ENCODE data around the gene KIAA0753.
A peak's percentile ranks its signal among the peaks of the same experiment; 100 is the strongest.

The KIAA0753 gene

GRCh38 chr17:6648181-6648580, 7.7 kb upstream of the KIAA0753 start:
- DNase-seq (ENCODE audit: extremely low spot score, insufficient read length, low read depth) (no peak), FAIRE-seq (no peak)

GRCh38 chr17:6643451-6644125, 3.1 kb upstream of the KIAA0753 start:
- DNase-seq (ENCODE audit: extremely low spot score, insufficient read length, low read depth) (no peak), FAIRE-seq (no peak)

- no peak for DNase-seq (ENCODE audit: extremely low spot score, insufficient read length, low read depth)
- FAIRE-seq = no peak
These were observed 2.1 kb upstream of the KIAA0753 start for GRCh38 chr17:6642592-6642991.

DNA sequence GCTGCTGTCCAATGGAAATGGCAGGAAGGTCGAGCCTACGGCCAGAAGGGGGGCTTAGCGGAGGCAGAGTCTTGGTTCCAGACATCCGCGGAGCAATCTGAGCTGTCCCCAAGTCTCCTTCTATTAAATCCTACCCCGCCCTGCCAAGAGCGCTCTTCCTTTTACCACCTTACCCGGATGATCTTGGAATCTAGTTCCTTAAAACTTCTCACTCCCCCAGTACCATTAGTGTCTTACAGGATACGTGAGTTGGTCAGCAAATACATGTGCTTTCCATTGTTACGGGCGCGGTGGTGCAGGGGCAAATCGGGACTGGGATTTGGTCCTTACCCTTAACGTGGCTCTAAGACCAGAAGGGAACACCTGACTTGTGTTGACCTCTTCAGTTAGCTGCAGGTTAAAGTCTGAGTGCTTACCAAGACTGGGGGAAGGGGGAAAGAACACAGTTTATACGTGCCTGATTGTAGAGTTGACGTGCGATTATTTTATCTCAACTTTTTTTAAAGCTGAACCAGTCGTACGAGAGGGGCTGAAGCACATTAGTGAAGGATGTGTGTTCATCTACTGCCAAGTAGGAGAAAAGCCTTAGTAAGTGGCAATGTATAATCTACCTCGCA, 844 bp upstream of the KIAA0753 start:
- peak; percentile 66 for FAIRE-seq
- DNase-seq (ENCODE audit: extremely low spot score, insufficient read length, low read depth) = no peak

DNA sequence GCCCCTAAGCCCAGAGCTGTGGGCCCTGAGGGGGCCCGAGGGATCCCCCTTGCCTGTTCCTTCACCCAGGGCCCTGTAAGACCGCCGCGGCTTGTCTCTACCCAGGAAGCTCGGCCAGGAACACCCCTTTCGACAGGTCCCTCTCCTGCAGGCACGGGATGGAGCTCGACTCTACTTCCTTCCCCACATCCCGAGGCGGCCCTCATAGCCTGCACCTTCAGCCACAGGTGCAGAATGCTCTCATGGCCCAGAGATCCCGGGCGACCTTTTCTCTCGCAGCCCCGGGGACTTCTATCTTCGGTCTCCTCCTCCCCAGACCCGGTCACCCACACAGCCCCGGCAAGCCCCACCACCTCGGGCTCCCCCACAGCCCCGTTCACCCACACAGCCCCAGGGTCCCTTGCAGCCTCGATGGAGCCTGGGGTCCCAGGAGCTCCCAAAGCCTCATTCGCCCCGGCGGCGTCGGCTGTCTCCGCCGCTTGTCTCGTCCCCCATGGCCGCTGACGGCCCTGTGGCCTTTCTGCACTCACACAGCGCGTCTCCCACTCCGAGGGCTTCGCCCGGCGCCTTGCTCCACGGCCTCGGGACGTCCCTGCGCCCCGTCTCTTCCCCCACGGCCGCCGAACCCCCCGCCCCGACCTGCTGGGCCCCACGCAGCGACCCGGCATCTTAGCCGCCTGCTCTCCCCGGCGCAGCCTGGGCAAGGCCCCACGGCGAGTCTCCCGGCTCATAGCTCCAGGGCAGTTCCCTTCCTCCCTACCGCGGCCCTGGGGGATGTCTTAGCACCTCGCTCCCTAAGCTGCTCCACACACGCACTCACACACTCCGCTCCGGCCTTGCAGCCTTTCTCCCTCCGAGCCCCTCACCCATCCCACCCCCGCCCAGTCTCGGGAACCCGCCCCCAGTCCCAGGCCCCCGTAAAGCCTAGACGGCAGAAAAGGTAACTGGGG, 650 bp downstream of the KIAA0753 start:
- FAIRE-seq (no peak), DNase-seq (ENCODE audit: extremely low spot score, insufficient read length, low read depth) (no peak)

GRCh38 chr17:6639014-6639585, 1.4 kb downstream of the KIAA0753 start:
- FAIRE-seq (no peak), DNase-seq (ENCODE audit: extremely low spot score, insufficient read length, low read depth) (no peak)

DNA sequence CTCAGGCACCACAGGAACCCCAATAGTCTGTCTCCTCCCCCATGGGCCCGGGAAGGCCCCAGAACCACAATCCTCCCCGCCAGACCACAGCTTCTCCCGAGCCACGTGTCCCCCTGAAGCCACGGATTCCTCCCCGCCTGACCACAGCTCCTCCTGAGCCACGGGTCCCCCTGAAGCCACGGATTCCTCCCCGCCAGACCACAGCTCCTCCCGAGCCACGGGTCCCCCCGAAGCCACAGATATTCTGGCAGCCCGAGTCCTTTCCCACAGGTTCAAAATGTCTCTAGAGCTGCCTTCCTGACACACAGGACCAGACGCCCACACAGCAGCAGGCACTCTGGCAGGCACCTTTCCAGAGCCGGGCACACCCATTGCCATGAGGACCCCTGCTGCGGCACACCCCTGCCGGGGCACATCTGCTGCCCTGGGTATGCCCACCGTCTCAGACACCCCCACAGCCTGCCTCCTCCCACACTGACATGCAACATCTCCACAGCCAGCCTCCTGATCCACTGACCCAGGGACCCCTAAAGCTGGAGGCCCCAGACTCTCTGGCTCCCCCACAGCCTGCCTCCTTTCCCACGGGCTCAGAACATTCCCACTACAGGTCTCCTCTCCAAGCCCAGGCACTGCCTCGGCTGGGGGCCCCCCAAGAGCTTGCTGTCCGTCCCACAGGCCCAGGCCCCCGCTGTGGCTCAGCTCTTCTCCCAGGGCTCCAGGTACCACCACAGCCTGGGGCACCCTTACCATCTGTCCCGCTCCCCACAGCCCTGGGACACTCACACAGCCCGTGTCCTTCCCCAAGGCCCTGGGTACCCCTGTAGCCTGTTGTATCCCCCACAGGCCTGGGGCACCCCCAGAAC, 2.2 kb downstream of the KIAA0753 start:
- FAIRE-seq = no peak

GRCh38 chr17:6637458-6637840, 3.1 kb downstream of the KIAA0753 start:
- no peak for FAIRE-seq
- DNase-seq (ENCODE audit: extremely low spot score, insufficient read length, low read depth) = no peak

More for the DNA sequence above, 2.2 kb downstream of the KIAA0753 start:
- DNase-seq (ENCODE audit: extremely low spot score, insufficient read length, low read depth) = no peak

DNA sequence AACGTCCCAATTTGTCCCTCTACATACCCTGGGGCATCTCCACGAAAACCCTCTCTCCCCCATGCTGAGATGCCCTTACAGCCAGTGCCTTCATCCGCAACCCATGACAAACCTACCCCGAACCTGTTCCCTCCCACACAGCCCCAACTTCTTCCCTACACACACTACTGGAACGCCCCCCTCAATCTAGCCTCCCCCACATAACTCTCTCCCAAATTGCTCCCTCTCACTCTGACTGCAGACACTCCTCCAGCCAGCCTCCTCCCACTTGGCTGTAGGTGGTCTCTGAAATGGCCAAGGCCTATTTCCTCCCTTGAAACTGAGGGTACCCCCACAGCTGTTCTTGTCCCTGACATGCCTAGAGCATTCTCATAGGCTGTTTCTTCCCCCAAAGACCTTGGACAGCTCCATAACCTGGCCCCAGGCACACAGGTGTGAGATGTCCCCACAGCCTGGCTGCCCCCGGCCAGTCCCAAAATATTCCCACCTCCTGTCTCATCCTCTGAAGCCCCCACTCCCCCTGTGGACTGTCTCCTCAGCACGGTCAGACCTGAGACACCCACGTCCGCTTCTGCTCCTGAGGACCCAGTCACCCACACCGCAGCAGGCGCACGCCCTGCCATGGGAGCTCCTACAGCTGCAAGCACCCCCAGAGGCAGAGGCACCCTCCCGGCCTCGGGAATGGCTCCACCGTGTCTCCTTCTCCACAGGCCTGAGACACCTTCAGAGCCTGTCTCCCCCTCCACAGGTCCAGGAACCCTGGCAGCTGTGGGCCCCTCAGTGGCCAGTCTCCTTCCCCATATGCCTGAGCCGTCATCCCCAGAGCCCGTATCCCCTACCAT, 3.7 kb downstream of the KIAA0753 start:
- DNase-seq (ENCODE audit: extremely low spot score, insufficient read length, low read depth) (no peak), FAIRE-seq (no peak)

- FAIRE-seq = no peak
- DNase-seq (ENCODE audit: extremely low spot score, insufficient read length, low read depth) = no peak
These were observed 4.4 kb downstream of the KIAA0753 start for GRCh38 chr17:6636105-6636504.

DNA sequence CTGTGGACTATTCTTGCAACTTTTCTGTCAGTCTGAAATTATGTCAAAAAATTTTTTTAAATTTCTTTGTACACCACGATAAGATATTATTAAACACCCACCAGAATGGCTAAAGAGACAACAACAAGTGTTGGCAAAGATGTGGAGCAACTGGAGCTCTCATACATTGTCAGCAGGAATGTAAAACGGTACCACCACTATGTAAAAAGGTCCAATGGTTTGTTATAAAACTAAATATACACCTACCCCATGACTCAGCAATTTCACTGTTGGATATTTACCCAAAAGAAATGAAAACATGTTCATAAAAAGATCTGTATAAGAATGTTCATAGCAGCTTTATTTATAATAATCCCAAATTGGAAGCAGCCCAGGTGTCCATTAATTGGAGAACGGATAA, 7.2 kb downstream of the KIAA0753 start:
- DNase-seq (ENCODE audit: extremely low spot score, insufficient read length, low read depth) (no peak), FAIRE-seq (no peak)

DNA sequence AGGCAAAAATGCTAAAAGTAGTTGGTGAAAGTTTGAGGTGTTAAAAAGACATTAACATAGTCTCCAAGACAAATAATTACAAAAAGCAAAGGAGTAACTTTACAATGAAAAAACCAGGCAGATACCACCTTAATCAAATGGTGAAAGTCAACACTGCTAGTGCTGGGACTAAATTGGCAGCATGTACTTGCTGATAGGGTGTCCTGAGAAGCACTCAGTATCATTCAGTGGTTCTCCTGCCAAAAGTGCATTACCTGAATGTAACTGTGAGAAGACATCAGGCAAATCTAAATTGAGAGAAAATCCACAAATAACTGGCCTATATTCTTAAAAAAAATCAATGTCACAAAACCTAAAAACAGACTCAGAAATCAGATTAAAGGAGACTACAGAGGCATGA, 8.0 kb downstream of the KIAA0753 start:
- FAIRE-seq (peak; percentile 26), DNase-seq (ENCODE audit: extremely low spot score, insufficient read length, low read depth) (no peak)

GRCh38 chr17:6630390-6630789, 10.1 kb downstream of the KIAA0753 start:
- DNase-seq (ENCODE audit: extremely low spot score, insufficient read length, low read depth) = no peak
- no peak for FAIRE-seq

DNA sequence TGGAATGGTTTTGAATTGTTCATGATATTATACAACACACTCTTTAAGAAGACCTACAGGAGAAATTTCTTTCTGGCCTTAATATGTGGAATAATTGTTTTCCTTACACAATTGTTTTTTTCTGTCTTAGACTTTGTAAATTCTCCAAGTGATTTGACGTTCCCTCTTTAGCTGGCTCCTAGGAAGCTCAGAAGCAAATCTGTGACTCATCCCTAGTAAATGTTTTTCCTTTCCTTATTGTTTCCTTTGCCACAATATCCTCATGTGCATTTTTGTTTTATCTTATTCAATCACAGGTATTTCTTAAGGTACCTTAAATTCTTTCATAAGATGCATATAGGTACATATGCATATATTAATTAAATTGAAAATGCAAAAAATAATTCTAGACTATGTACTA, 13.5 kb downstream of the KIAA0753 start:
- DNase-seq (ENCODE audit: extremely low spot score, insufficient read length, low read depth) (no peak), FAIRE-seq (no peak)

GRCh38 chr17:6626616-6627015, 13.9 kb downstream of the KIAA0753 start:
- FAIRE-seq = no peak
- no peak for DNase-seq (ENCODE audit: extremely low spot score, insufficient read length, low read depth)

DNA sequence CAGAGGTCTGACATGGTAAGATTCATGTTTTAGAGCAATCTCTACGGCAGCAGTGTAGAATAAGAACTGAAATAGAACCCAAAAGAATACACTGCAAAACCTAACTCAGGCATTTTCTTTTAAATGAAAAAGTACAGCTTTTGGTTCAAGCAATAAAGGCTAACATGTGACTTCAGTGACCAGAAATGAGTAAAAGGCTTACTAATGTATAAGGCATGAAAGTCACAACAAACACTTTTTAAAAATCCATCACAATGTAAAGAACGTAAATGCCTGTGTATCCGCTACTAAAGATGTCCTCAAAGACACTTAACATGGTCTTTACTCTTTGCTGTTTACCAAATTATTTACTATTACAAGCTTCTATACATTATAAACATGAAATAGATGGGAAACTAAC, 16.6 kb downstream of the KIAA0753 start:
- FAIRE-seq = no peak
- no peak for DNase-seq (ENCODE audit: extremely low spot score, insufficient read length, low read depth)

GRCh38 chr17:6611231-6611630, 29.3 kb downstream of the KIAA0753 start:
- FAIRE-seq = no peak
- no peak for DNase-seq (ENCODE audit: extremely low spot score, insufficient read length, low read depth)

GRCh38 chr17:6610011-6610410, 30.5 kb downstream of the KIAA0753 start:
- no peak for DNase-seq (ENCODE audit: extremely low spot score, insufficient read length, low read depth)
- no peak for FAIRE-seq

GRCh38 chr17:6608321-6608720, 32.2 kb downstream of the KIAA0753 start:
- no peak for FAIRE-seq
- no peak for DNase-seq (ENCODE audit: extremely low spot score, insufficient read length, low read depth)
